Common myeloid progenitor, CD34-positive (primary cell): ENCODE results near the gene INO80E.

Experiments used
- CTCF ChIA-PET: fragments of 350-600 bp; sonication (Branson Sonifier 250); formaldehyde crosslinking; loops from one replicate; lab custom pipeline; 2021; ENCODE audit warnings: antibody characterized with exemption; lab: Charles Lee
- POLR2A ChIA-PET: fragments of 350-600 bp; sonication (Branson Sonifier 250); formaldehyde crosslinking; loops from one replicate; lab custom pipeline; 2021; ENCODE audit warnings: antibody characterized with exemption; lab: Charles Lee
- DNase-seq, 3 donors: peaks; one replicate each; pipeline versions ENCODE4 v3.0.0 to v3.0.0-alpha.2; 2013
- H3K27ac ChIP-seq, 2 experiments: 1 replicate in 1 of 2; 2 replicates in 1 of 2; pipeline ENCODE4 v1.7.0; 2013; ENCODE audit warnings: inconsistent platforms in 2 of 2, low read length in 2 of 2, mild to moderate bottlenecking in 2 of 2, low read depth in 1 of 2, moderate library complexity in 1 of 2; ENCODE audit not compliant: severe bottlenecking in 2 of 2, insufficient read depth in 1 of 2, poor library complexity in 1 of 2
- H3K27me3 ChIP-seq, 5 experiments: replicated peaks in 2 of 5; 1 replicate in 3 of 5; 2 replicates in 2 of 5; pipeline versions ENCODE4 v1.6.1 to v1.7.0; 2013; ENCODE audit warnings: low read length in 4 of 5, mild to moderate bottlenecking in 2 of 5, moderate library complexity in 2 of 5, inconsistent platforms in 1 of 5; ENCODE audit not compliant: insufficient read depth in 5 of 5, control insufficient read depth in 4 of 5
- H3K36me3 ChIP-seq, 4 experiments: 1 replicate in 2 of 4; 2 replicates in 2 of 4; pipeline versions ENCODE4 v1.6.1 to v1.7.0; 2013; ENCODE audit warnings: low read length in 3 of 4, control low read depth in 1 of 4, mild to moderate bottlenecking in 1 of 4; ENCODE audit not compliant: control insufficient read depth in 4 of 4, insufficient read depth in 4 of 4
- H3K4me1 ChIP-seq, 4 experiments: 1 replicate in 3 of 4; 2 replicates in 1 of 4; pipeline versions ENCODE4 v1.6.1 to v1.7.1; 2013; ENCODE audit warnings: low read length in 3 of 4, mild to moderate bottlenecking in 3 of 4, control low read depth in 1 of 4, inconsistent platforms in 1 of 4, moderate library complexity in 1 of 4; ENCODE audit not compliant: control insufficient read depth in 4 of 4, insufficient read depth in 4 of 4; ENCODE audit errors: control extremely low read depth in 1 of 4
- H3K4me3 ChIP-seq, 7 experiments: 1 replicate in 4 of 7; 2 replicates in 3 of 7; pipeline versions ENCODE4 v1.5.1 to v1.7.0; 2013; ENCODE audit warnings: mild to moderate bottlenecking in 7 of 7, low read length in 6 of 7, moderate library complexity in 6 of 7, inconsistent platforms in 2 of 7, low read depth in 2 of 7, control low read depth in 1 of 7; ENCODE audit not compliant: insufficient read depth in 4 of 7, control insufficient read depth in 1 of 7; ENCODE audit errors: extremely low read depth in 1 of 7
- H3K9me3 ChIP-seq, 5 experiments: 1 replicate in 4 of 5; 2 replicates in 1 of 5; pipeline versions ENCODE4 v1.6.1 to v1.7.1; 2013; ENCODE audit warnings: low read length in 4 of 5, mild to moderate bottlenecking in 2 of 5, inconsistent platforms in 1 of 5, low read depth in 1 of 5, moderate library complexity in 1 of 5; ENCODE audit not compliant: control insufficient read depth in 4 of 5, insufficient read depth in 2 of 5; ENCODE audit errors: control extremely low read depth in 1 of 5
- WGBS: methylation state at CpG from one replicate; pipeline ENCODE4 v1.1.5; 2013; ENCODE audit not compliant: insufficient coverage; 5-methylcytosine and 5-hydroxymethylcytosine counted together

INO80E gene

DNA sequence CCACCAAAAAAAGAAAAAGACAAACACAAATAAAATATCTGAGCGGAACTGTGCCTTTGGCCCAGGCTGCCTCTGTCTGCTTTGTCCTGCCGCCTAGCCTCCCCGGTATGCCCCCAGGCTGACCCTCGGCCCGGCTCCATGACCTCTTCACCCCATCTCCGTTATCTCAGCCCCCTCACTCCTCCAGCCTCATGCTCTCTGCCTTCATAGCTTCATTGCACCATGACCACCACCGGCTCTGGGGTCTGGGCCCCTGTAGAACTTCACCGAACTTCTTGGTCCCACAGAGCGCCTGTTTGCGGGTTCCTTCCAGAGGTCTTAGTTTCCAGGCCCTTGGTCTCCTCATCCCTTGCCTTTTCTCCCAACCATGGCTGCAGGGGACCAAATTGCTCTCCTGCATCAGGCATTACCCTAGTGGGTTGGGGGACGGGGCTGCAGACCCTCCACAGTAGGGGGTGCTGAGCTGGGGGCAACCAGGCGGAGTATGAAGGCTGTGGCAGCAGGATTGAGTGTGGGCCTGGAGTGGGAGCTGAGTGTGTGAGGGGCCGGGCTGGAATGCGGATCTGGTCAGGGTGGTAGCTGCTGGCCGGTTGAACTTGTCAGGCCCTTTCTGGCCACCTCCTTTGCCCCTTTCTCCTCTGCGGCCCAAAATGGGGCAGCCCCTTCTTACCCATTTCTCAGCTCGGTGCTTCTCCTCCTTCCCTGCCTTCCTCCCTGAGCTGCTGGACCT lies 7.5 kb upstream of the INO80E start:
- no peak overlapping the region for H3K27ac ChIP-seq
- no peak overlapping the region for H3K4me3 ChIP-seq
- 98% methylated on average over 15 of the region's 17 CpGs for WGBS
- no peaks in the 10 kb centered on the region for H3K4me1 ChIP-seq
- ChIA-PET POLR2A (no interaction called here), CTCF (no interaction called here)
- no peak for DNase-seq
- no peaks in the 10 kb centered on the region for H3K9me3 ChIP-seq
- H3K27me3 ChIP-seq, result no peaks in the 10 kb centered on the region
- H3K36me3 ChIP-seq, result peaks cover 18 to 99% (median 79%) of the 10 kb centered on the region in 4 experiments

- Histone ChIP-seq H3K4me3 (no peak overlapping the region), H3K27me3 (no peaks in the 10 kb centered on the region), H3K4me1 (peaks cover 0 to 4% (median under 1%) of the 10 kb centered on the region in 4 experiments), H3K36me3 (peaks cover 15 to 97% (median 72%) of the 10 kb centered on the region in 4 experiments), H3K27ac (no peak overlapping the region), H3K9me3 (no peaks in the 10 kb centered on the region)
- no peak for DNase-seq
- POLR2A ChIA-PET, result interaction anchor here (0.5 kb wide), 1 partner anchor 53 kb away, joined by 3 read pairs; no protein-coding TSS in a partner anchor
- 98% methylated on average over 18 of the region's 23 CpGs for WGBS
- CTCF ChIA-PET, result interaction anchor here (0.8 kb wide), 1 partner anchor 14 kb away, joined by 3 read pairs; no protein-coding TSS in a partner anchor
Measured at GRCh38 chr16:29989111-29989858, 6.8 kb upstream of the INO80E start.

DNA sequence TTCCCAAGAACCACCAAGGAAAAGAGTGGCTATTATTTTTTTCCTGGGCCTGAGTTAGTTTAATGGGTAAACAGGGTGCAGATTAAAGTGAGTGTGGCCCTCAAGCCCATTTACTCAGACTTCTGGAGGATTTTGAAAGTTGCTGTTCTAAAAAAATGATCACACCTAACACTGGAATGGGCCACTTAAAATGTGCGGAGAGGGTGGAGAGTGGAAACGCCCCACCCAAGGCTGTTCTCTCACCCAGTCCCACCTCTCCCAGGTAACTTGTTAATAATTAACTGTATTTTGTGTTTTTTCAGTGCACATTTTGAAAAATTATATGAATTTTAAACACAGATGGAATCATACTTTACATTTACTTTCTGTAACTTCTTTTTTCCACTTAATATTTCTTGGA lies 6.0 kb upstream of the INO80E start:
- H3K36me3 ChIP-seq, result peaks cover 15 to 89% (median 65%) of the 10 kb centered on the region in 4 experiments
- ChIA-PET CTCF (interaction anchor here (0.8 kb wide), 1 partner anchor 14 kb away, joined by 3 read pairs; no protein-coding TSS in a partner anchor), POLR2A (no interaction called here)

DNA sequence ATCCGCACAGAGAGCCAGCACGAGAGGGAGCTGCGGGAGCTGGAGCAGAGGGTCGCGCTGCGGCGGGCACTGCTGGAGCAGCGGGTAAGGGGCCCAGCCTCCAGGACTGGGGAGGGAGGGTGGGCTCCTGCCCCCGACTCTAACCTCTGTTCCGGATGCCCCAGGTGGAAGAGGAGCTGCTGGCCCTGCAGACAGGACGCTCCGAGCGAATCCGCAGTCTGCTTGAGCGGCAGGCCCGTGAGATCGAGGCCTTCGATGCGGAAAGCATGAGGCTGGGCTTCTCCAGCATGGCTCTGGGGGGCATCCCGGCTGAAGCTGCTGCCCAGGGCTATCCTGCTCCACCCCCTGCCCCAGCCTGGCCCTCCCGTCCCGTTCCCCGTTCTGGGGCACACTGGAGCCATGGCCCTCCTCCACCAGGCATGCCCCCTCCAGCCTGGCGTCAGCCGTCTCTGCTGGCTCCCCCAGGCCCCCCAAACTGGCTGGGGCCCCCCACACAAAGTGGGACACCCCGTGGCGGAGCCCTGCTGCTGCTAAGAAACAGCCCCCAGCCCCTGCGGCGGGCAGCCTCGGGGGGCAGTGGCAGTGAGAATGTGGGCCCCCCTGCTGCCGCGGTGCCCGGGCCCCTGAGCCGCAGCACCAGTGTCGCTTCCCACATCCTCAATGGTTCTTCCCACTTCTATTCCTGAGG lies 5.0 kb upstream of the INO80E start:
- POLR2A ChIA-PET, result no interaction called here
- CTCF ChIA-PET, result interaction anchor here (0.6 kb wide), 1 partner anchor 10 kb away, joined by 3 read pairs; no protein-coding TSS in a partner anchor
- no peak overlapping the region for H3K4me3 ChIP-seq
- peaks cover 0 to 21% (median 11%) of the 10 kb centered on the region in 4 experiments for H3K4me1 ChIP-seq
- H3K27ac ChIP-seq, result no peak overlapping the region
- no peaks in the 10 kb centered on the region for H3K9me3 ChIP-seq
- DNase-seq, result no peak
- 96% methylated on average over 22 of the region's 35 CpGs for WGBS
- H3K27me3 ChIP-seq, result no peaks in the 10 kb centered on the region
- H3K36me3 ChIP-seq, result peaks cover 12 to 80% (median 55%) of the 10 kb centered on the region in 4 experiments

More for the DNA sequence above, 6.0 kb upstream of the INO80E start:
- Histone ChIP-seq H3K9me3 (no peaks in the 10 kb centered on the region), H3K27ac (no peak overlapping the region), H3K4me3 (no peak overlapping the region), H3K27me3 (no peaks in the 10 kb centered on the region), H3K4me1 (peaks cover 0 to 12% (median 8%) of the 10 kb centered on the region in 4 experiments)
- WGBS, result no CpG with 5 or more reads among the region's 2 CpGs
- no peak for DNase-seq

- H3K27ac ChIP-seq, result no peak overlapping the region
- no peaks in the 10 kb centered on the region for H3K9me3 ChIP-seq
- ChIA-PET CTCF (no interaction called here), POLR2A (no interaction called here)
- H3K27me3 ChIP-seq, result no peaks in the 10 kb centered on the region
- no peak overlapping the region for H3K4me3 ChIP-seq
- peaks cover 0 to 25% (median 13%) of the 10 kb centered on the region in 4 experiments for H3K4me1 ChIP-seq
- DNase-seq, result no peak
- H3K36me3 ChIP-seq, result peaks cover 12 to 74% (median 51%) of the 10 kb centered on the region in 4 experiments
- 90% methylated on average over 2 of the region's 5 CpGs for whole genome bisulfite sequencing
Measured at GRCh38 chr16:29991571-29991904, 4.5 kb upstream of the INO80E start.

DNA sequence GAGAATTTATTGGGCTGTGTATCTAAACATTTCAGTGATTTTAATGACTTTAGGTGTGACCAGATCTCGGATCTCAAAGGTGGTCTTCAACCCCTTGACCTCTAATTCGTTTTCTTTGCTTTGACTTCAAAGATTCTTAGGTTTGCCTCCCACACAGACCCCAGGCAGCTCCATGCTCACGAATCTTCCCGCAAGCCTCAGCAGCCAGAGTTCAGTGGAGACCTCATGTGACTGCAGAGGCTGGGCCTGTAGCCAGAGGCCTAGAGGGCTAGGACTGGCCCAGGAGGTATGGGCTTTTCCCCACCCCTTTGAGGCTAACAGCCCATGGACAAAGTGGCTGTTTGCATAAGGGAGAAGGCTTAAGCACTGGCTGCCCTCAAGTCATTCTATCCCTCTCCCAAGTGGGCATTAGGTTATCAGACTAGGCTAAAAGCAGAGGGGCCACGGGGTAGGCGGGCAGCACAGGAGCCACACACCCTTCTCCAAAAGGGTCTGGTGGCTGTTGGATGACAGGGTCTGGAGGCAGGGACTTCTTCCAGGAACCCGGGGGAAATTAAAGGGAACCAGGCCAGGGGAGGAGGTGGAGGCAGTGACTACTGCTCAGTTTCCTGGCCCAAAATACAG lies 3.6 kb upstream of the INO80E start:
- Histone ChIP-seq H3K36me3 (peaks cover 12 to 65% (median 44%) of the 10 kb centered on the region in 4 experiments), H3K4me3 (no peak overlapping the region), H3K9me3 (no peaks in the 10 kb centered on the region), H3K4me1 (peaks cover 2 to 32% (median 19%) of the 10 kb centered on the region in 4 experiments), H3K27me3 (no peaks in the 10 kb centered on the region), H3K27ac (no peak overlapping the region)
- 91% methylated on average over 6 of the region's 7 CpGs for WGBS
- CTCF ChIA-PET, result interaction anchor here (0.9 to 1.9 kb wide), 4 partner anchors 14 to 145 kb away, joined by 3 to 6 read pairs (median 3); no protein-coding TSS in a partner anchor
- no peak for DNase-seq
- POLR2A ChIA-PET, result no interaction called here
